Esophagus squamous epithelium (tissue), 4 donors: ENCODE results near the gene PLEKHA7.

Experiments used
- POLR2A ChIP-seq, 4 donors: fragments of 450-650 bp; IDR thresholded peaks; one replicate each; pipeline ENCODE4 v1.6.1; 2017; ENCODE audit warnings: antibody characterized with exemption in 4 of 4, mild to moderate bottlenecking in 4 of 4, moderate library complexity in 3 of 4
- TF ChIP-seq, protein P1 (sequence below), 6 experiments: fragments of 450-650 bp in 4 of 6; fragments of 200-600 bp in 2 of 6; sonication (generic) in 2 of 6; IDR thresholded peaks; one replicate each; pipeline ENCODE4 v1.5.1; 2016 to 2019; ENCODE audit warnings: antibody characterized with exemption in 6 of 6, mild to moderate bottlenecking in 4 of 6, moderate library complexity in 4 of 6

DNA sequence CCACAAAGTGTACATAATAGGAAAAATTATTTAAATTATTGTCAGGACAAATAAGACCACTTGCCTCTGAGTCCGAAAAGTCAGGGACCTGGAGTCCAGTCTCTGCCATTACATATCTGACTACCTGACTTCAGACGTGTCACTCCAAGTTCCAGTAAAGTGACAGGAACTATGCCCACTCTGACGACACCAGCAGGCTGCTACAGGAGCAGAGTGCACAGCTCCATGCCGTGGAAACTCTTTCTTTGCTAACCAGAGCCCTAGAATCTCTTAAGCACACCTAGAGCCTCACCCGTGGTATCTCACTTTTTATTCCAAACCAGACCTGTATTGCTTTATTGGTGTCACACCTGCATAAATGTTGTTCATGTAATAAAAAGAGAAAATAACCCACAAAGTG, 93.7 kb downstream of the PLEKHA7 start:
- no peak for TF ChIP-seq POLR2A (IDR thresholded peaks at IDR 0.05)
- TF ChIP-seq, protein P1, sequence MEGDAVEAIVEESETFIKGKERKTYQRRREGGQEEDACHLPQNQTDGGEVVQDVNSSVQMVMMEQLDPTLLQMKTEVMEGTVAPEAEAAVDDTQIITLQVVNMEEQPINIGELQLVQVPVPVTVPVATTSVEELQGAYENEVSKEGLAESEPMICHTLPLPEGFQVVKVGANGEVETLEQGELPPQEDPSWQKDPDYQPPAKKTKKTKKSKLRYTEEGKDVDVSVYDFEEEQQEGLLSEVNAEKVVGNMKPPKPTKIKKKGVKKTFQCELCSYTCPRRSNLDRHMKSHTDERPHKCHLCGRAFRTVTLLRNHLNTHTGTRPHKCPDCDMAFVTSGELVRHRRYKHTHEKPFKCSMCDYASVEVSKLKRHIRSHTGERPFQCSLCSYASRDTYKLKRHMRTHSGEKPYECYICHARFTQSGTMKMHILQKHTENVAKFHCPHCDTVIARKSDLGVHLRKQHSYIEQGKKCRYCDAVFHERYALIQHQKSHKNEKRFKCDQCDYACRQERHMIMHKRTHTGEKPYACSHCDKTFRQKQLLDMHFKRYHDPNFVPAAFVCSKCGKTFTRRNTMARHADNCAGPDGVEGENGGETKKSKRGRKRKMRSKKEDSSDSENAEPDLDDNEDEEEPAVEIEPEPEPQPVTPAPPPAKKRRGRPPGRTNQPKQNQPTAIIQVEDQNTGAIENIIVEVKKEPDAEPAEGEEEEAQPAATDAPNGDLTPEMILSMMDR (IDR thresholded peaks at IDR 0.05), result no peak
